ENCODE results near the gene RIPK3. TPM values are rescaled to one million over a fixed set of nuclear protein-coding genes. Genes with fewer than 3 reads are reported as not detected.

Gene RIPK3
- total RNA-seq, 1 experiment from 2014 or later = 0.35 TPM

GRCh38 chr14:24324024-24324423, 15.8 kb downstream of the RIPK3 start:
- WGBS (ENCODE audit: extremely low coverage, insufficient read length, low lambda C conversion rate) = no CpG with 5 or more reads among the region's 6 CpGs

More at GRCh38 chr14:24324024-24324423, 15.8 kb downstream of the RIPK3 start:
- no peaks in the 10 kb centered on the region for H3K4me1 Mint-ChIP-seq
- Histone ChIP-seq H2BK12ac (ENCODE audit: insufficient read length, low read depth, low read length) (no peak overlapping the region), H4K5ac (ENCODE audit: insufficient read length, low read depth, low read length) (no peak overlapping the region), H2BK15ac (ENCODE audit: low read depth, low read length) (no peak overlapping the region), H2BK5ac (ENCODE audit: insufficient read length, low read length) (no peak overlapping the region), H3K23me2 (ENCODE audit: insufficient read length, low read depth, low read length, poor library complexity, severe bottlenecking) (no peaks in the 10 kb centered on the region), H4K20me1 (ENCODE audit: control insufficient read depth, insufficient read depth, insufficient read length) (no peaks in the 10 kb centered on the region), H3K27ac (ENCODE audit: insufficient read length, low read depth, low read length) (no peak overlapping the region), H2BK120ac (ENCODE audit: low read depth, low read length, poor library complexity, severe bottlenecking) (no peak overlapping the region), H3K4me1 (ENCODE audit: insufficient read depth, low read length) (no peaks in the 10 kb centered on the region), H3K27me3 (ENCODE audit: insufficient read depth, low read length) (peaks cover 2% of the 10 kb centered on the region; the same call in 1 of the 2 replicates), H4K8ac (replicated peaks; ENCODE audit: insufficient read length, low read depth, low read length) (no peak overlapping the region), H3K79me1 (ENCODE audit: insufficient read depth, low read depth, low read length, poor library complexity, severe bottlenecking) (no peaks in the 10 kb centered on the region), H3K9me3 (ENCODE audit: control insufficient read depth, low read depth, low read length) (no peaks in the 10 kb centered on the region), H2BK20ac (ENCODE audit: low read depth, low read length, poor library complexity, severe bottlenecking) (no peak overlapping the region), H3K18ac (ENCODE audit: insufficient read length, low read depth, low read length) (no peak overlapping the region), H3K4ac (ENCODE audit: low read depth, low read length) (no peak overlapping the region), H3K4me2 (ENCODE audit: insufficient read depth, insufficient read length, low read length) (no peak overlapping the region), H3K56ac (ENCODE audit: insufficient read length, low read depth, low read length) (no peak overlapping the region), H2AK5ac (ENCODE audit: insufficient read length, low read length) (no peak overlapping the region), H2AFZ (ENCODE audit: low read length) (no peak overlapping the region), H3K9ac (ENCODE audit: extremely low read depth, insufficient read length, low read length) (no peak overlapping the region), H3T11ph (ENCODE audit: low read length) (no peak overlapping the region), H4K91ac (ENCODE audit: insufficient read length, low read depth, low read length) (no peak overlapping the region), H3K14ac (ENCODE audit: insufficient read depth, low read length) (no peak overlapping the region; the same call in 1 of the 2 replicates), H3K23ac (ENCODE audit: insufficient read length, low read depth, low read length) (no peak overlapping the region), H3K79me2 (ENCODE audit: insufficient read depth, low read length) (no peaks in the 10 kb centered on the region)
- no peak overlapping the region for H3K4me3 Mint-ChIP-seq
- no peaks in the 10 kb centered on the region for H3K36me3 Mint-ChIP-seq (ENCODE audit: insufficient read depth in 1 of 3, low read depth in 3 of 3)
- peaks cover 61% of the 10 kb centered on the region for H3K27me3 Mint-ChIP-seq (ENCODE audit: low read depth)
- TF ChIP-seq, protein P1, sequence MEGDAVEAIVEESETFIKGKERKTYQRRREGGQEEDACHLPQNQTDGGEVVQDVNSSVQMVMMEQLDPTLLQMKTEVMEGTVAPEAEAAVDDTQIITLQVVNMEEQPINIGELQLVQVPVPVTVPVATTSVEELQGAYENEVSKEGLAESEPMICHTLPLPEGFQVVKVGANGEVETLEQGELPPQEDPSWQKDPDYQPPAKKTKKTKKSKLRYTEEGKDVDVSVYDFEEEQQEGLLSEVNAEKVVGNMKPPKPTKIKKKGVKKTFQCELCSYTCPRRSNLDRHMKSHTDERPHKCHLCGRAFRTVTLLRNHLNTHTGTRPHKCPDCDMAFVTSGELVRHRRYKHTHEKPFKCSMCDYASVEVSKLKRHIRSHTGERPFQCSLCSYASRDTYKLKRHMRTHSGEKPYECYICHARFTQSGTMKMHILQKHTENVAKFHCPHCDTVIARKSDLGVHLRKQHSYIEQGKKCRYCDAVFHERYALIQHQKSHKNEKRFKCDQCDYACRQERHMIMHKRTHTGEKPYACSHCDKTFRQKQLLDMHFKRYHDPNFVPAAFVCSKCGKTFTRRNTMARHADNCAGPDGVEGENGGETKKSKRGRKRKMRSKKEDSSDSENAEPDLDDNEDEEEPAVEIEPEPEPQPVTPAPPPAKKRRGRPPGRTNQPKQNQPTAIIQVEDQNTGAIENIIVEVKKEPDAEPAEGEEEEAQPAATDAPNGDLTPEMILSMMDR (conservative IDR thresholded peaks at IDR 0.05) = no peak
- DNase-seq = no peak
- H3K9me3 Mint-ChIP-seq = no peaks in the 10 kb centered on the region; a peak in 2 of 5 replicates
- H3K27ac Mint-ChIP-seq = no peak overlapping the region
